Lower lobe of right lung (tissue), 2 donors: ENCODE data around the gene RRP8. TPM values are rescaled to one million over a fixed set of nuclear protein-coding genes. Genes with fewer than 3 reads are reported as not detected.

ENCODE experiments used
- ATAC-seq, 2 donors: fragments of 200-7000 bp; cut with Tn5 transposase; one replicate each; pipeline ENCODE4 v1.9.1; 2020 to 2022; ENCODE audit warnings: mild to moderate bottlenecking in 2 of 2, moderate library complexity in 2 of 2
- DNase-seq: peaks from one replicate; pipeline ENCODE4 v3.0.0-alpha.2; 2020
- H3K27ac ChIP-seq: fragments of 200-600 bp; one replicate; pipeline ENCODE4 v1.8.0; 2022
- H3K27me3 ChIP-seq: fragments of 200-600 bp; one replicate; pipeline ENCODE4 v1.8.0; 2022; ENCODE audit warnings: low read depth
- H3K36me3 ChIP-seq: fragments of 200-600 bp; one replicate; pipeline ENCODE4 v1.8.0; 2022; ENCODE audit warnings: mild to moderate bottlenecking
- H3K4me1 ChIP-seq: fragments of 200-600 bp; one replicate; pipeline ENCODE4 v1.8.0; 2022
- H3K4me3 ChIP-seq: fragments of 200-600 bp; one replicate; pipeline ENCODE4 v1.8.0; 2022; ENCODE audit warnings: mild to moderate bottlenecking
- H3K9me3 ChIP-seq: fragments of 200-600 bp; one replicate; pipeline ENCODE4 v1.8.0; 2022
- intact Hi-C: fragments of 100-400 bp; cut with DNase I; formaldehyde crosslinking; loops from one replicate; pipeline ENCODE4 v1.11.0; 2022
- total RNA-seq: library from RNA; stranded (reverse); fragmentation: NEBNext Ultra II Directional; extraction: Animal tissue kit (Norgen Biotek cat#: 25700); gene quantifications from one replicate; pipeline ENCODE4 v1.2.1, GENCODE V29; 2021
- TF ChIP-seq, protein P1 (sequence below): fragments of 200-600 bp; IDR thresholded peaks from one replicate; pipeline ENCODE4 v1.8.0; 2022; ENCODE audit warnings: antibody characterized with exemption, mild to moderate bottlenecking
- donor health status: DM: no; HTN: yes; CAD: no; lungs with severe emphysema.

RRP8 gene
- total RNA-seq, 1 donor from 2014 or later = 16.5 TPM

DNA sequence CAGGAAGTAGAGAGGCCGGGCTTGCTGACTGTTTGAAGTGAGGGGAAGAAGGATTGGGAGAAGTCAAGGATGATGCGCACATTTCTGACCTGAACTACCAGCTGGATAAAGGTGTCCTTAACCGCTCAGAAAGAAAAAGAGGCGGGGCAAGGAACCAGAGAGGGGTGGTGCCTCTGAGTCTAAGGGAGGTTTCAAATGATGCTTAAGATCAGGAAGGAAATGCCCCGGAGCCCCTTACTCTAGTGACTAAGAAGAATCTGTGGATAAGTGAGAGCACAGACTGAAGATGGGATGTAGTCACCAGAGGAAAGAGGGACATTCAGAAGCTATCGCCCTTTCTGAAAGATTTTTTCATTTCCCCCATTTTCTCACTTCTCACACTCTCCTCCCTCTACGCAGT, 39.5 kb upstream of the RRP8 start:
- Histone ChIP-seq H3K9me3 (no peaks in the 10 kb centered on the region), H3K36me3 (peaks cover 5% of the 10 kb centered on the region), H3K27me3 (no peaks in the 10 kb centered on the region), H3K4me1 (peaks cover 35% of the 10 kb centered on the region), H3K27ac (no peak overlapping the region), H3K4me3 (no peak overlapping the region)
- intact Hi-C loops = no loop called here
- ATAC-seq (no peak), DNase-seq (no peak)
- TF ChIP-seq, protein P1, sequence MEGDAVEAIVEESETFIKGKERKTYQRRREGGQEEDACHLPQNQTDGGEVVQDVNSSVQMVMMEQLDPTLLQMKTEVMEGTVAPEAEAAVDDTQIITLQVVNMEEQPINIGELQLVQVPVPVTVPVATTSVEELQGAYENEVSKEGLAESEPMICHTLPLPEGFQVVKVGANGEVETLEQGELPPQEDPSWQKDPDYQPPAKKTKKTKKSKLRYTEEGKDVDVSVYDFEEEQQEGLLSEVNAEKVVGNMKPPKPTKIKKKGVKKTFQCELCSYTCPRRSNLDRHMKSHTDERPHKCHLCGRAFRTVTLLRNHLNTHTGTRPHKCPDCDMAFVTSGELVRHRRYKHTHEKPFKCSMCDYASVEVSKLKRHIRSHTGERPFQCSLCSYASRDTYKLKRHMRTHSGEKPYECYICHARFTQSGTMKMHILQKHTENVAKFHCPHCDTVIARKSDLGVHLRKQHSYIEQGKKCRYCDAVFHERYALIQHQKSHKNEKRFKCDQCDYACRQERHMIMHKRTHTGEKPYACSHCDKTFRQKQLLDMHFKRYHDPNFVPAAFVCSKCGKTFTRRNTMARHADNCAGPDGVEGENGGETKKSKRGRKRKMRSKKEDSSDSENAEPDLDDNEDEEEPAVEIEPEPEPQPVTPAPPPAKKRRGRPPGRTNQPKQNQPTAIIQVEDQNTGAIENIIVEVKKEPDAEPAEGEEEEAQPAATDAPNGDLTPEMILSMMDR = no peak

DNA sequence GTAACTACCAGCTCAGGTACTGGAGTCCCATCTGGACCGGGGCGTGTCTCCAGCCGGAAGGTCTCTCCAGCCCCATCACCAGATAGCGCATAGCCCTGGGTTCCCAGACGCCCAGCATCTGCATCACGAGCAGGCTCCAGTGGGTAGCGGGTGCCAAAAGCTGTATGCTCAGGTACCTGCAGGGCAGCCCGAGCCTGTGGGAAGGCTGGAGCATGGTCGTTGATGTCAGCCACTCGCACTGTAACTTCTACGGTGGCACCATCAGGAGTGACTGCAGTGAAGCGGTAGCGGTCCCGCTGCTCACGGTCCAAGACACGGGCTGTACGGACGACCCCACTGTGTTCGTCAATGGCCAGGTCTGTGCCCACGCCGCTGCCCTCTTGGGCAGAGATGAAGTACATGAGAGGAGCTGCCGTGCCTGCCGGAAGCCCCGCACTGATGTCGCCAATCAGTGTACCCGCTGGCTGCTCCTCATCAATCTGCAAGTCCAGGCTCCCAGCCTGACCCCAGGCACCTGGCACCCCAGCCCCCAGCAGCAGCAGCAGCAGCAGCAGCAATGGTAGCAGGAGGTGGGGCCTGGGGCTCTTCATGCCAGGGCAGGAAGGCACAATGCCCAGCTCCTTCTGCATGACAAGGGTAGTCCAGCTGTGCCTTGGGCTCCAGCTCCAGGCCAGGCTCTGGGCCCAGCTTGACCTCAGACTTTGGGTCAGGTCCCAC, 37.7 kb upstream of the RRP8 start:
- Histone ChIP-seq H3K4me1 (peaks cover 35% of the 10 kb centered on the region), H3K4me3 (no peak overlapping the region), H3K9me3 (no peaks in the 10 kb centered on the region), H3K27ac (no peak overlapping the region), H3K36me3 (peaks cover 5% of the 10 kb centered on the region), H3K27me3 (no peaks in the 10 kb centered on the region)
- intact Hi-C loops = no loop called here
- DNase-seq (no peak), ATAC-seq (no peak)
- TF ChIP-seq, protein P1 = no peak

DNA sequence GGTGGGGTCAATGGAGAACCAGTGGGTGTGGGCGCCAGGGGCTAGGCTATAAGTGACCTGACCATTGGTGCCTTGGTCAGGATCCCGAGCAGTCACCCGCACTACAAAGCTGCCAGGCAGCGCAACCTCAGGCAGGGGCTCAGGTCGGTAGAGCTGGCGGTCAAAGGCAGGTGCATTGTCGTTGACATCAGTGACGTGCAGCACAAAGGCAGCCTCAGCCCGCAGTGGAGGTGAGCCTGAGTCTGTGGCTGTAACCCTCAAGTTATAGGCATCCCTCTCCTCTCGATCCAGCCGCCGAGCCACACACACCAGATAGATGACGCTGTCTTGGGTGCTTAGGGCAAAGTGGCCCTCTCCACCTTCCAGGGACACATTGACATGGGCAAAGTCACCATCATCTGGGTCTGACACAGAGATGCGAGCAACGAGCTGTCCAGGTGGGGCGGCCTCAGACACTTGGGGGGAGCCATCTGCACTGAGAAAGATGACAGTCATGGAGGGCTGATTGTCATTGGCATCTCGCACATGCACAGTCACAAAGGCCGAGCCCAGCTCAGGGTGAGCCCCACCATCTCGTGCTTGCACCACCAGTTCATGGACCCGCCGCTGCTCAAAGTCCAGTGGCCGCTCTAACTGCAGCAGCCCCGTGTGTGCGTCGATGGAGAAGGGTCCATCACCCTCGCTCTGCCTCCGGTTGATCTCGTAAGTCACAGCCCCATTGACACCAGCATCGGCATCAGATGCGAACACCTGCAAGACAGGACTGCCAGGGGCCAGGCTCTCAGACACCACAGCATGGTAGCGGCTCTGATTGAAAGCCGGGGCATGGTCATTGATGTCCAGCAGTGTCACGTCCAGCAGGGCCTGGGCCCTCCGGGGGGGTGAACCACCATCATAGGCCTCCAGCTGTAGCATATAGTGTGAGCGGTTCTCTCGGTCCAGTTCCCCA, 36.9 kb upstream of the RRP8 start:
- intact Hi-C loops = no loop called here
- ATAC-seq (no peak), DNase-seq (no peak)
- Histone ChIP-seq H3K36me3 (peaks cover 5% of the 10 kb centered on the region), H3K27me3 (no peaks in the 10 kb centered on the region), H3K4me3 (no peak overlapping the region), H3K4me1 (peaks cover 37% of the 10 kb centered on the region), H3K27ac (no peak overlapping the region), H3K9me3 (no peaks in the 10 kb centered on the region)
- TF ChIP-seq, protein P1 = no peak

DNA sequence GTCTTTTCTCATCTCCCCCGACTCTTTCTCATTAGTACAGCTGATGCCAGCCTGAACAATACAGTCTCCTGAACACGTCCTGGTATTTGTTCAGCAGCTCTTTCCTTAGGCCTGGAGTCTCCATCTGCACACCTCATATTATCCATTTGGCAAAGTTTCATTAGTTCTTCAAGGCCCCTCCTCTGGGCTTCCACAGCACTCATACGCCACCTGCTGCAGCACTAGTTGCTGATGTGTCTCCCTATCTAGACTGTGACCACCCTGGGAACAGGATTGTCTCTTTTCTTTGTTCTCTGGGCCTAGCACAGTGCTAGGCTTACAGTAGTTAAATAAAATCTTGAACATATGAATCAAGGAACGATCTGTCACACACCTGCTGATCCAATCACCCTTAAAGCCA, 35.0 kb upstream of the RRP8 start:
- peaks cover 49% of the 10 kb centered on the region for H3K4me1 ChIP-seq
- H3K9me3 ChIP-seq = no peaks in the 10 kb centered on the region
- intact Hi-C loops = no loop called here
- no peak overlapping the region for H3K4me3 ChIP-seq
- no peaks in the 10 kb centered on the region for H3K27me3 ChIP-seq
- H3K27ac ChIP-seq = no peak overlapping the region
- DNase-seq = no peak
- TF ChIP-seq, protein P1 = no peak
- no peak for ATAC-seq
- H3K36me3 ChIP-seq = peaks cover 5% of the 10 kb centered on the region

DNA sequence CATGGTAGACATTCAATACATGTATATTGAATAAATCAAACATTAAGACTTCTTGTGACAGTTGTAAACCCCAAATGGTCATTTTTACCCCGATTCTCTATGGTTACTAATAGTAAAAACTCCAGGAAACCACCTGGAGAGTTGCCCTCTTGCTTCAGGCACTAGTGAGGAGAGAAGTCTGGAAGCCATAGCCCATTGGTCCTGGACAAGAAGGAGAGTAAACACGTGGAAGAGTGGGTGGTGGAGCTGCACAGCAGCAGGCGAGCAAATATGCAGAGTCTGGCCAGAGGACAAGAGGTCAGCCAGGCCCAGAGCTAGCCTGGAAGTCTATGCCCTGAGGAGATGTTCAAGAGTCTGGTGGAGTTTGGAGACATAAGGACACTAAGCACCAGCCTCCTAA, 34.5 kb upstream of the RRP8 start:
- Histone ChIP-seq H3K27me3 (no peaks in the 10 kb centered on the region), H3K36me3 (peaks cover 8% of the 10 kb centered on the region), H3K9me3 (no peaks in the 10 kb centered on the region), H3K27ac (no peak overlapping the region), H3K4me3 (no peak overlapping the region), H3K4me1 (peaks cover 49% of the 10 kb centered on the region)
- intact Hi-C loops = no loop called here
- DNase-seq = no peak
- ATAC-seq = peak; percentile 78 to 88
- TF ChIP-seq, protein P1 = no peak
